GM21528 (cell line): Measurements from ENCODE around the gene PARD3.
"Not testable (repeated sequence)": the region's sequence is repeated elsewhere in the genome, so short reads cannot be mapped to it uniquely, and the experiment has no call there.

Experiments used
- ATAC-seq: cut with Tn5 transposase; IDR thresholded peaks from one replicate; pipeline ENCODE4 v1.9.1; 2021; ENCODE audit warnings: mild to moderate bottlenecking, moderate library complexity; ENCODE audit not compliant: unreplicated experiment, low FRiP score

The PARD3 gene

DNA sequence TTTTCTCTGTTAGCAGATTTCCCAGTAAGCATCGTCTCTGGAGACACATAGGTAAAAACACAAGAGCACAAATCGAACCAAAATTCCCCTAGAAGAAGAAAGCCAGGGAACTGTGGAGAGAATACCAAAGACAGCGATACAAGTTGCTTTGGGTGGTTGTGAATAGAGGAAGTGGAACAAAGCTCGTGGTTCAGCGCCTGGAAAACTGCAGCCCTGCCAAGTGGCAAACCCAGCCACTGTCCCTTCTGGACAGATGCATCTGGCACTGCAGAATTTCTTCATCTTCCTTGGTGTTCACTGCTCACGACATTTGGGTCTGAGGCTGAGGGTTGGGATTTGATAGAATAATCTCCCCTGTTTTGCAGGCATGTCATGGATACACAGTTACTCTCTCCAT is 733.8 kb downstream of the PARD3 start:
- no peak for ATAC-seq

GRCh38 chr10:34080485-34081346 is 734.4 kb downstream of the PARD3 start:
- ATAC-seq, result no peak

DNA sequence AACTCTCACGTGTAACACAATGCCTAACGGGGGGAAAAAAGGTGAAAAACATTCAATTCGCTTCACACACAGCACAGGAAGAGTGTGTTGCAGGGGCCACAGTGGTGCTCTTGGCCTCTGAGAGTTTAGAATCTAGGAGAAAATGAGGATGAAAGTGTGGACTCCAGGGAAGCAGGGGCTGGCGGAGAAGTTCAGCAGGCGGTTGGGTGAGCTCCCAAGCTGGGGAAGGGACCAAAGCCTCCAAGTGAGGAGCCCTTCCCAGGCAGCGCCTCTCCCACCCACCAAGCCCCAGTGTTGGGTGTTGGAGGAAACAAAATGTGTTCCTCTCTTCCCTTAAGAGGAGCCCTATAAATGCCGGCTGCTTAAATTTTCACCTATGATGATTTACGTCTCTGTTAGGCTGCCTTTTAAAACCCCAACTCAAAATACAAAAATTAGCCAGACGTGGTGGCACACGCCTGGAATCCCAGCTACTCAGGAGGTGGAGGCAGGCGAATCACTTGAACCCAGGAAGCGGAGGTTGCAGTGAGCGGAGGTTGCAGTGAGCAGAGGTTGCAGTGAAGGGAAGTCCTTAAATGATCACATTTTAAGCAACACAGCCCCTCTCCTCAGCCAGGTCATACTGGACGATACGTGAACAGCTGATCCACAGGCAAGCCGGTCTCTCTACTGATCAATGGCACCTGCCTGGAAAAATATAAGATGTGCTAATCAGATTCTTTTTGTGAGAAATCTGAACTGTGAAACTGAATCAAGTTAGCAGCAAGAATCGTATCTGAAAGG is 735.2 kb downstream of the PARD3 start:
- ATAC-seq, result no peak

- no peak for ATAC-seq
Observed at GRCh38 chr10:34078745-34079470, 736.2 kb downstream of the PARD3 start.

- ATAC-seq, result no peak
Observed at GRCh38 chr10:34078017-34078744, 736.9 kb downstream of the PARD3 start.

DNA sequence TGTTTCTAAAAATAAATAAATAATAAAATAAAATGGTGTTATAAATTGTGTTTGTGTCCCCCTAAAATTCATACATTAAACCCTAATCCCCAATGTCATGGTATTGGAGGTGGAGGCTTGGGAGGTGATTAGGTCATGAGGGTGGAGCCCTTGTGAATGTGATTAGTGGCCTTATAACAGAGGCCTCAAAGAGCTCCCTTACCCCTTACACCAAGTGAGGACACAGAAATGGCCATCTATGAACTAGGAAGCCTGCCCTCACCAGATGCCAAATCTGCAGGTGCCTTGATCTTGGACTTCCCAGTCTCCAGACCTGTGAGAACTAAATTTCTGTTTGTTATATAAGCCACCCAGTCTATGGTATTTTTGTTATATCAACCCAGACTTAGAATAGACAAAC is 738.7 kb downstream of the PARD3 start:
- no peak for ATAC-seq

DNA sequence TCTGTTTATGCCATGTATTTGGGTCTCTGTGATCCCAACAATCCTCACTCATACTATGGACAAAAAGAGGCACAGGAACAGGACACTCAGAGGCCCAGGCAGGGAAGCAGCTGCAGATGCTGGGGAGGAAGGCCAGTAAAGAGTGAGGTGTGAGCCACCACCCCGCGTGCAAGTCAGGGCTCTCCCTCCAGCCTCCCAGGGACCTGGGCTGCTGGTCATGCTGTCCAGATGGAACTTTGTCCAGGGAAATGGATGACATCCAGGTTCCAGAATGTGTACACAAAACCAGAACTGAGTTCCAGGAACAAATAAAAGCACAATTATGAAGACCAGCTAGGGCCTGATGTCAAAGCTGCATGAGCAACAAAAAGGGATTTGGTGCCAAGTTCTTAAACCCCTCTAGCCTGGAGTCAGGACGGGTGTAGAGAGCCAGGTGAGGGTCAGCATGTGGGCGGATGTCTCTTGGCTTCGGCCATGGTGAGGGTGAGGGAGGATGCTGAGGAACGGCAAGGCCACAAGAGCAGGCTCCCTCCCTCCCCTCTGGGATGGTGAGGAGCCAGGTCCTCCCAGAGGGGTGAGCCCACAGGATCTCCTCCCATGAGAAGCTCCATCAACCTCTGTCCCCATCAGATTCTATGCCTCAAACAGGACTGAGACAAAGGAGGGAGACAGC is 739.7 kb downstream of the PARD3 start:
- ATAC-seq, result no peak

- ATAC-seq, result no peak
Observed at GRCh38 chr10:34074051-34074450, 741.0 kb downstream of the PARD3 start.

DNA sequence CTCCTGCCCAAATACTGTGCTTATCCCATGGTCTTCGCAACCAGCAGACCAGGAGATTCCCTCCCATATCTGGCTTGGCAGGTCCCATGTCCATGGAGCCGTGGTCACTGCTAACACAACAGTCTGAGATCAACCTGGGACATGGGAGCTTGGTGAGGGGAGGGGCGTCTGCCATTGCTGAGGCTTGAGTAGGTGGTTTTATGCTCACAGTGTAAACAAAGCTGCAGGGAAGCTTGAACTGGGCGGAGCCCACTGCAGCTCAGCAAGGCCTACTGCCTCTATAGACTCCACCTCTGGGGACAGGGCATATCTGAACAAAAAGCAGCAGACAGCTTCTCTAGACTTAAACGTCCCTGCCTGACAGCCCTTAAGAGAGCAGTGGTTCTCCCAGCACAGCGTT is 747.4 kb downstream of the PARD3 start:
- ATAC-seq, result not testable (repeated sequence)

GRCh38 chr10:34063592-34063991 is 751.5 kb downstream of the PARD3 start:
- no peak for ATAC-seq

- no peak for ATAC-seq
Observed at GRCh38 chr10:34061841-34062240, 753.3 kb downstream of the PARD3 start.
